Osteoblast (primary cell): ENCODE data around the gene CDA. TPM values are rescaled to one million over a fixed set of nuclear protein-coding genes. Genes with fewer than 3 reads are reported as not detected.

Experiments used
- DNase-seq: peaks from one replicate; pipeline ENCODE4 v3.0.0; 2011; ENCODE audit warnings: low spot score, mixed read lengths; ENCODE audit not compliant: insufficient read length; ENCODE audit errors: missing footprints
- H2AFZ ChIP-seq: 2 replicates; pipeline ENCODE4 v1.6.0; 2011; ENCODE audit warnings: mild to moderate bottlenecking, low read length
- H3K27ac ChIP-seq: 2 replicates; pipeline ENCODE4 v1.5.1; 2011; ENCODE audit warnings: mild to moderate bottlenecking, low read depth, low read length, moderate library complexity
- H3K27me3 ChIP-seq: 2 replicates; pipeline ENCODE4 v1.6.0; 2012; ENCODE audit warnings: mild to moderate bottlenecking, control low read depth, inconsistent platforms, low read length, moderate library complexity; ENCODE audit not compliant: insufficient read depth
- H3K36me3 ChIP-seq: 2 replicates; pipeline ENCODE4 v1.5.1; 2011; ENCODE audit warnings: mild to moderate bottlenecking, low read length, control low read depth, moderate library complexity; ENCODE audit not compliant: insufficient read depth
- H3K4me1 ChIP-seq: 2 replicates; pipeline ENCODE4 v1.5.1; 2011; ENCODE audit warnings: mild to moderate bottlenecking, low read length, control low read depth, moderate library complexity; ENCODE audit not compliant: insufficient read depth
- H3K4me2 ChIP-seq: 2 replicates; pipeline ENCODE4 v1.6.0; 2011; ENCODE audit warnings: mild to moderate bottlenecking, low read length; ENCODE audit not compliant: insufficient read depth
- H3K4me3 ChIP-seq: fragments of 200-600 bp; sonication (generic); 3 replicates; pipeline ENCODE4 v1.5.1; 2012; ENCODE audit warnings: mild to moderate bottlenecking, low read length, inconsistent platforms; ENCODE audit not compliant: insufficient read depth
- H3K79me2 ChIP-seq: 2 replicates; pipeline ENCODE4 v1.6.0; 2012; ENCODE audit warnings: mild to moderate bottlenecking, low read length, control low read depth, inconsistent platforms; ENCODE audit not compliant: insufficient read depth
- H3K9me3 ChIP-seq: 2 replicates; pipeline ENCODE4 v1.5.1; 2011; ENCODE audit warnings: low read depth, low read length, control low read depth
- H4K20me1 ChIP-seq: 2 replicates; pipeline ENCODE4 v1.6.0; 2012; ENCODE audit warnings: mild to moderate bottlenecking, low read length, control low read depth; ENCODE audit not compliant: insufficient read depth
- CTCF ChIP-seq: IDR thresholded peaks from 2 replicates; pipeline ENCODE4 v1.5.1; 2011; ENCODE audit warnings: mild to moderate bottlenecking, low read depth, low read length, moderate library complexity; ENCODE audit errors: extremely low read depth
- total RNA-seq: library from RNA; depleted of rRNA; stranded (reverse); fragments of >200 nt; gene quantifications from 2 replicates; pipeline ENCODE4 v1.2.3, GENCODE V29; 2012

Gene CDA
- 0.59 and 1.1 TPM in 2 replicates for total RNA-seq

- Histone ChIP-seq H3K27me3 (no peaks in the 10 kb centered on the region), H4K20me1 (no peaks in the 10 kb centered on the region), H3K4me1 (peaks cover 29% of the 10 kb centered on the region), H2AFZ (peak within 1 kb of the TSS; percentile 86), H3K27ac (peak within 1 kb of the TSS; percentile 34), H3K36me3 (no peaks in the 10 kb centered on the region), H3K79me2 (no peaks in the 10 kb centered on the region), H3K4me3 (peak within 1 kb of the TSS; percentile 56), H3K4me2 (peak within 1 kb of the TSS; percentile 63), H3K9me3 (no peaks in the 10 kb centered on the region)
- peak; percentile 56 for DNase-seq
- TF ChIP-seq CTCF = no peak
Measured at GRCh38 chr1:20588634-20589225, at the start of gene CDA. Gene CDA (plus strand): TSS chr1:20589097. CDS start chr1:20589130, 33 bp downstream.

- TF ChIP-seq CTCF = no peak
- no peaks in the 10 kb centered on the region for H3K4me1 ChIP-seq
- no peak overlapping the region for H3K4me3 ChIP-seq
- no peaks in the 10 kb centered on the region for H3K36me3 ChIP-seq
- no peak for DNase-seq
- H3K4me2 ChIP-seq = no peak overlapping the region
- no peak overlapping the region for H3K27ac ChIP-seq
- H3K27me3 ChIP-seq = peaks cover 13% of the 10 kb centered on the region
- no peak overlapping the region for H2AFZ ChIP-seq
- no peaks in the 10 kb centered on the region for H4K20me1 ChIP-seq
- no peaks in the 10 kb centered on the region for H3K79me2 ChIP-seq
- H3K9me3 ChIP-seq = peaks cover 5% of the 10 kb centered on the region
Measured at GRCh38 chr1:20540281-20540680, 48.6 kb upstream of the CDA start.

- Histone ChIP-seq H3K27me3 (peaks cover 50% of the 10 kb centered on the region), H3K27ac (no peak overlapping the region), H3K4me3 (no peak overlapping the region), H3K4me1 (no peaks in the 10 kb centered on the region), H3K36me3 (no peaks in the 10 kb centered on the region), H4K20me1 (no peaks in the 10 kb centered on the region), H3K9me3 (no peaks in the 10 kb centered on the region), H3K79me2 (no peaks in the 10 kb centered on the region), H2AFZ (no peak overlapping the region), H3K4me2 (no peak overlapping the region)
- no peak for DNase-seq
- TF ChIP-seq CTCF = no peak
Measured at GRCh38 chr1:20546637-20547036, 42.3 kb upstream of the CDA start.

- Histone ChIP-seq H3K79me2 (no peaks in the 10 kb centered on the region), H3K4me1 (no peaks in the 10 kb centered on the region), H3K4me3 (no peak overlapping the region), H4K20me1 (no peaks in the 10 kb centered on the region), H3K27ac (no peak overlapping the region), H3K36me3 (no peaks in the 10 kb centered on the region), H3K27me3 (peaks cover 71% of the 10 kb centered on the region), H3K9me3 (no peaks in the 10 kb centered on the region), H3K4me2 (no peak overlapping the region), H2AFZ (no peak overlapping the region)
- no peak for TF ChIP-seq CTCF
- DNase-seq = peak; percentile 85
Measured at GRCh38 chr1:20551161-20551560, 37.7 kb upstream of the CDA start.
